GM19043 (cell line): ENCODE results near the gene RAB3IL1.
"Not testable (repeated sequence)": the region's sequence is repeated elsewhere in the genome, so short reads cannot be mapped to it uniquely, and the experiment has no call there.

ENCODE experiments used
- ATAC-seq: cut with Tn5 transposase; IDR thresholded peaks from one replicate; pipeline ENCODE4 v1.9.1; 2021; ENCODE audit warnings: low read depth; ENCODE audit not compliant: unreplicated experiment

RAB3IL1 gene

DNA sequence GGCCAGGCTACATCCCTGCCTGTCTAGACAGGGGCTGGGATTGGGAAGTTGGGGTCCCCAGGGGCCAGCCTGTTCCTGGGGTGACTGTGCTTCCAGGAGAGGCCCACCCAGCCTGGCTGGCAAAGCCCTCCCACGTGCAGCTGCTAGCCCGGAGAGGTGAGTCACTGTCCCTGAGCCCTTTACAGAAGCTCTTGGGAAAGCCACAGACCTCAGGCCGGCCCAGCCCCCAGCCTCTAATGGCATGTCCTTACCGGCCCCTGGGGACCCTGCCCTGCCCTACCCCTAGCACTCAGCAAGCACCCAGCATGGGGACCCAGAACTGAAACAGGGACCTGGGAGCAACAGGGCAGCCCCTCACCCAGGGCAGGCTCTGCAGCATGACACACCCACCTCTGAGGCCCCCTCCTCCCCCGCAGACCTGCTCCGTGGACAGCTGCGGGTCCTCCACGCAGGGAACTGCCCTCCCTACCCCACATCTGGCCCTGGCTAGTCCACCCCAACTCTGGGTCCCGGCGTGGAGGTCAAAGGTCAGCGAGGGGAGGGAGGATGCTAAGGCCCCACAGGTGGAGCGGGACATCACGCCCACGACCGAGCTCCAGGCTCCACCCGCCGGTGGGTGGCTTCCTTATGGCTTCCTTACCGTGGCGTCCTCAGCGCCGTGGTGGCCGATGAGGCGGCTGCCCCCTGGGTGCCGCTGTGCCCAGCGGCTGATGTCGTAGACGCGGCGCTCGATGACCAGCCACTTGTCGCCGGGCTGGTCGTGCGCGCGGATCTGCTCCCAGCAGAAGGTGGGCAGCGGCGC, 26.6 kb downstream of the RAB3IL1 start:
- ATAC-seq, result peak; percentile 12

DNA sequence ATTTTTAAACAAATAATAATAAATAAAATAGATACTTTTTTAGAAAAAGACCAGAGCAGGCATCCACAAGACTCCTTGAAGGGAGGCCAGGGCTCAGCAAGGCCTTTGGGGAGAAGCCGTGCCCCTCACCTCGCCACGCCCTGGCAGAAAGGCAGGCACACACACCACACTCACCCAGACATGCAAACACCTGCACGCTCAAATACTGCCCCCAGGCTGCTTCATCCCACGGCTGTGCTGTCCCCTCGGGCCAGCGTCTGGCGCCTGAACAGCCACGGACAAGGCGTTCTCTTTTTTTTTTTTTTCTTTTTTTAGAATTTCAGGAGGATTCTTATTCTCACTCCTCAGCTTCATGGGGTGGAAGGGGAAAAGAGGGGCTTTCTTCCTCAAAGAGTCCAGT, 27.5 kb downstream of the RAB3IL1 start:
- no peak for ATAC-seq

DNA sequence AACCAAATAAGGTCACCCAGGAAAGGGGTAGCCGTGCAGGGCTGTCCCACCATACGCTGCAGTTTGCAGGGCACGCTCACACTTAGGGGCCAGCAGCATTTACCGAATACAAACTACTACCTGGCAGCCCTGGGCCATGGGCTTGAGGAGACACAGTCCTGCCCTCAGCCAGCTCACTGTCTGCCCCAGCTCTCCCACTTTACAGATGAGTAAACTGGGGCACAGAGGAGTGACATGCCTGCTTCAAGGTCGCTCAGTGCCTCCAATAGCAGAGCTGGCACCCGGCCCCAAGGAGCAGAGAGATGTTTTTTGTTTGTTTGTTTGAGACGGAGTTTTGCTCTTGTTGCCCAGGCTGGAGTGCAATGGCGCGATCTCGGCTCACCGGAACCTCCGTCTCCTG, 28.8 kb downstream of the RAB3IL1 start:
- no peak for ATAC-seq

DNA sequence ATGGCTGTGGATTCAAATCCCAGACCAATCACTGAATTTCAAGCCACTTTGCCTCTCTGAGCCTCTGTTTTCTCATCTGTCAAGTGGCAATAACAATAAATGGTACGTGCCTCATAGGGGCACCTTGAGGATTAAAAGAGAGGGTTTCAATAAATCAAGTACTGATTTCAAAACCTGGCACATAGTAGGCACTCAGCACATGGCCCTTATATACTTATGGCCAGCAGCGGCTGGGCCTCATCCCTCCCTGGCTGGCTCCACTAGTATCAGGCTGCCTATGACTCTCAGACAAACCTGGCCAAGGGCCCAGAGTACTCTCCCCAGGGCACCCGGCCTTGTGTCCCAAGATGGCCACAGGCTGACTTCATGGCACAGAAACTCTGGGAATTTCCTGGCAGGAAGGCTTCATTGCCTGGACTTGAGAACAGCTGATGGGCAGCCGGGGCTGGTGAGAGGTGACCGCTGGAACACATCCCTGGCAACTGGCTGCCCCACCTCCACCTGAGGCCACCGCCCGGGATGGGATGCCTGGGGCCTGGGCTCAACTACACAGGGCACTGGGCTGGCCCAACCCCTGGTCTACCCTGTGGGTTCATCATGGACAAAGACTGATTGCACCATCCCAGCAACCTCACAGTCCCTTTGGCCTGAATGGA, 29.4 kb downstream of the RAB3IL1 start:
- ATAC-seq, result no peak

DNA sequence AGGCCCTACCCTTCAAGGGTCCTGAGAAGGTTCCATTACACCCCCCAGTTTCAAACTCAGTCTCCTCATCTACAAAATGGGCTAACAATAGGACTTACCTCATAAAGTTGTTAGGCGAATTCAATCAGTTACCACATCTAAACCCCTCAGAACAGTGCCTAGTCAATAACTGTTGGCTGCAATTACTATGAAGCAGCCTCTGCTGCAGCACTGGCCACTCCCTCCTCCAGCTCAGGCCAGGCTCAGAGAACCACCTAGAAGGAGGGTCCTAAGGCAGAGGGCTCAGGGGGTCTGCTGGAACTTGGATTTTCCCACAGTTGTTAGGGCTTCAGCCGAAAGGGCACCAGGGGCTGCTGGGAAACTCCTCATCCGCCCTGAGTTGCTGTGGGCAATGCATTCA, 30.7 kb downstream of the RAB3IL1 start:
- no peak for ATAC-seq

DNA sequence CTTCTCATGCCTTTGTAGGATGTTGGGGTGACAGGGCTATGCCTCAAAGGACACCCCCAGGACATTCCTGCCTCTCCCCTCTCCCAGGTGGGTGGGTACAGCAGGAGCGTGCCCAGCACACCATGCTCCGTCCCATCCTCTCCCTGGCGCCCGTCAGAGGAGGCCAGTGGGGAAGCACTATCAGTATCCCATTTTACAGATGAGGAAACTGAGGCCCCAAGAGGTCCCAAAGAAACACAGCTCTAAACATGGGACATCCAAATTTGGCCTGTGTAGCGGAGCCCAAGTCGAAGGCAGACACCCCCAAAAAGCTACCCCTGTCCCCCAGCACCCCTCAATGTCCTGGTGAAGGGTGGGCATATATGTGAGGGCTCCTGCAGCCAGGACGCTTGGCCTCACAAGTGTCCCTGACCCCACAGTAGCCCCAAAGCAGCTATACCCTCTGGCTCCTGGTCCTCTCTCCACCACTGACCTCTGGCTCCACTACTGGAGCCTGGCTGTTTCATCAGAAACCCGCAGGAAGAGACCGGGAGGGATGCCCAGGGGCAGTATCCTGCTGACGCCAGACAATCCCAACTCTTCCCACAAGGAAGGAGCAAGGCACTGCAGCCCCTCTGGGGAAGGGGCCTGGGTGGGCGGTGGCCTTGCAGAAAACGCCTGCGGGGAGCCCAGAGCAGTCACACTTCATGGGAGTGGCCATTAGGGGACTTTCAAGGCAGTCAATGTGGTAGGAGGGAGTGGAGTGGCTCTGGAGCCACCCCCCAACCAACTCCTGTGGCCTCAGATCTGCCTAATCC, 31.4 kb downstream of the RAB3IL1 start:
- ATAC-seq, result no peak

DNA sequence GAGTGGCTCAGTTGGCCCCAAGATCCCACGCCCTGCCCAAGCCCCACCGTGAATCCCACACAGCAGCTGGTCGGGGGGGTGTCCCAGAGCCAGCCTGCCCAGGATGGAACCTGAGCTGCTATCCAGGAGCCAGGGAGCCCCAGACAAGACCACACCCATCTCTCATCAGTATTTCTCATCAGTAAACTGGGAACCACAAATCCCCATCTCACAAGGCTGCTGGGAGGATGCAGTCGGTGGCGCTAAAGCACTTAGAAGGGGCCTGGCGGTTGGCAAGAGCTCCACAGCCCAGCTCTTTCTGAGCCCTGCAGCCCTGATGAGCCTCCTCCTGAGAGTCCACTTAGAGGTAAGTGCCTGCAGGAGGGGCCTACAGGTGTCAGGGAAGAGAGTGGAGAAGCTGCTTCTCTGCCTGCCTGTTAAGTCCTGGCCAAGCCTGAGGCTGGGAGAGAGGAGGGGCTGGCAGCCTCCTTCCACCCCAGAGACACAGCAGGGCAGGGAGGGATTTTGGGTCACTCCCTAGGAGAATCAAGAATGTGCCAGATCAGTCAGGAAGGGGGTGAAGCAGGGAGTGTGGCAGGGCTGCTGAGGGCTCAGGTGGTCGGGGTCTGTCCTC, 32.1 kb downstream of the RAB3IL1 start:
- no peak for ATAC-seq

DNA sequence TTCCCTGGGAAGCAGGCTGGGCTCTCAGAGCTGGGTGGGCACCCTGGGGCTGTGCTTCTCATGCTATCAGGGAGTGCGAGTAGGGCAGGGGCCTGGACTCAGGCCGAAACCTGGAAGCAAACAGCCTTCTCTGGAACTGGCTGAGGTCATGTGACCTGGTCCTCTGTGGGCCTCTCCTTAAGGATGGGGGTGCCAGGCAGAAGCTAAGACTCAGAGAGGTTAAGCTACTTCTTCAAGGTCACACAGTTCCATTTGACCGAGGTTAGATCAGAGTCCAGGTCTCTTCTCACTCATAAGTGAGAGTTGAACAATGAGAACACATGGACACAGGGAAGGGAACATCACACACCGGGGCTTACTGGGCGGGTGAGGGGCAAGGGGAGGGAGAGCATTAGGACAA, 33.4 kb downstream of the RAB3IL1 start:
- no peak for ATAC-seq

DNA sequence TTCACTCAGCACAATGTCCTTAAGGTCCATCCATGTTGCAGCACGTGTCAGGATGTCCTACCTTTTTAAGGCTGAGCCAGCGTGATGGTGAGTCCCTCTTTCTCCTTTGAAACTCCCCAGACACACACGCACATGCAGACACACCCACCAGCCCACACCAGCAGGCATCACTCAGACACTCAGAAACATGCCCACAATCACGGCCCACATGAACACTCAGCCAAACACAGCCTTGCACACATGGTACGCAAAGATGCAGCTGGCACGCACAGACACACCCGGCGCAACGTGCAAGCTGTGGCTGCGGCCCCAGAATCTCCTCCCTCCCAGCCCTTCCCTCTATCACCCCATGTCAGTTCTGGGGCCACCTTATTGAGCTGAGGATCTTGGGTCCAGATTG, 34.0 kb downstream of the RAB3IL1 start:
- ATAC-seq, result no peak

DNA sequence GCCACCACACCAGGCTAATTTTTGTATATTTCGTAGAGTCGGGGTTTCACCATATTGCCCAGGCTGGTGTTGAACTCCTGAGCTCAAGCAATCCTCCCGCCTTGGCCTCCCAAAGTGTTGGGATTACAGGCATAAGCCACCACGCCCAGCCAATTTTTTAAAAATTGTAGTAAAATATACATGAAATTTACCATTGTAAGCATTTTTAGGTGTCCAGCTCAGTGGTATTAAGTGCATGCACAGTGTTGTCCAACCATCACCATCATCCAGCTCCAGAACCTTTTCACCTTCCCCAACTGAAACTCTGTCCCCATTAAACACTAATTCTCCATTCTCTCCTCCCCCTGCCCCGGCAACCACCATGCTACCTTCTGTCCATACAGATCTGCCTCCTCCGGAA, 34.5 kb downstream of the RAB3IL1 start:
- ATAC-seq, result no peak

DNA sequence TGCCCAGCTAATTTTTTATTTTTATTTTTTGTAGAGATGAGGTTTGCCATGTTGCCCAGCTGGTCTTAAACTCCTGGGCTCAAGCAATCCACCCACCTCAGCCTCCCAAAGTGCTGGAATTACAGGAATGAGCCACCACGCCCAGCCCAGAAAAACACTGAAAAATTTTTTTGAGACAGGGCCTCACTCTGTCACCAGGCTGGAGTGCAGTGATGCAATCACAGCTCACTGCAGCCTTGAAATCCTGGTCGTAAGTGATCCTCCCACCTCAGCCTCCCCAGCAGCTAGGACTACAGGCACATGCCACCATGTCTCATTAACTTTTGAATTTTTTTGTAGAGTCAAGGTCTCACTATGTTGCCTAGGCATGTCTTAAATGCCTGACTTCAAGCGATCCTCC, 35.1 kb downstream of the RAB3IL1 start:
- not testable (repeated sequence) for ATAC-seq

DNA sequence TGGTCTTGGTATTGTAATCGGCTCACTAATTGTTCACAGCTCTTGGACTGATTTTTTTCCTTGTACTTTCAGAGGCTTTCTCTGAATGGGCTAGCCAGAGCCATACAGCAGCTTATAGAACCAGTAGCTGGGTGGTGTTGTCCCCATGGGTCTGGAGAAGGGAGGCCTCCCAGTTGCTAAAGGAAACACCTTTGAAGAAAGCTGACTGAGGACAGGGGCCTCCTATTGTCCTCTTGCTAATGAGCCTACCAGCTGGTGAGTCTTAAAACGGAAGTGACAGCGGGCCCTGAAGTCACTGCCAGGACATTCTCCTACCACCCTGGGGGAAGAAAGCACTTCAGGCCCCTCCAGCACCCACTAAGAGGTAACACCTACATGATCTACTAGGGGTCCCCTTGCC, 36.0 kb downstream of the RAB3IL1 start:
- no peak for ATAC-seq

DNA sequence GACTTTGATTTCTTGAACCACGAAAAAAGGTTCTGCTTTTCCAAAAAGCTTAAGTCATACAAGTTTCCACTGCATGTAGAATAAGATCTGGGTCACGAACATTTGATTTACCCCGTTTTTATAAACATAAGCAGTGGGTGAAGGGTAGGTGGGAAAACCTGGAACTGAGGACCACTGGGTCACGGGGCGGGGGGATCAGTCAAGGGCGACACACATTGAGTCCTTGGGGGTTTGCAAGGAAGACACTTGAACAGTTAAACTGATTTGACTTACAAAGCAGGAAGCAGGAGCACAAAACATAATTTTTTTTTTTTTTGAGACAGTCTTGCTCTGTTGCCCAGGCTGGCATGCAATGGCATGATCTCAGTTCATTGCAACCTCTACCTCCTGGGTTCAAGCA, 36.9 kb downstream of the RAB3IL1 start:
- no peak for ATAC-seq

DNA sequence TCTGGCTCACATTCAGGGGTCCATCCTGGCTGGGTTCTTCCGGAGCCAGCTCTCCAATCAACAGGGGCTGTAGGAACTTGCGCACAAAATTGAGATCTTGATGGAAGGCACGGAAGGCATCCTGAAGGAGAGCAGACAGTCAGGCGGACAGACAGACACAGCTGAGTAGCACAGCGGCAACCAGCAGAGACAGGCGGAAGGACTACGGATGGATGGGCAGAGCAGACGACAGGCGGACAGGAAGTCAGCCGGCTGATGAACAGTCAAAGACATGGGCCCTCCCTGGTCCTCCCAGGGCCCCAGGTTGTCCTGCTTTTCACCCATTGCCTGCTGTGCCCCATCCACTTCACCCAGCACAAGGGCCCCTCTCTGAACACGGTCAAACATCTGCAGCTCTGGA, 37.3 kb downstream of the RAB3IL1 start:
- no peak for ATAC-seq

DNA sequence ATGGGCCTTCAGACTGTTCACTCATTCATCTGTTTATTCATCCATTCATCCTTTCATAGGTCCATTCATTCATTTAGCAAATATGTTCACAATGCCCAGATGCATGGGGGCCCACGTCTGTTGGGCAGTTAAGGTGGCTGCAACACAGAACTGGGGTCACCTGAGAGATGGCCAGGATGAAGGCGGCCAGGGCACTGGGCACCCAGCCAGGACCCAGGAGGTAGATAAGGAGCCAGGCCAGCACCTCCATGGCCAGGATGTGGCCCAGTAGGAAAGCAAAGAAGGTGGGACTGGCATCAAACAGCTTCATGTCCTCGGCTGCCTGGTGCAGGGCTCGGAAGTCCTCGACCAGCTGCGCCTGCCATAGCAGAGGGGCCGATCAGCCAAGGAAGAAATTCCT, 38.2 kb downstream of the RAB3IL1 start:
- no peak for ATAC-seq

DNA sequence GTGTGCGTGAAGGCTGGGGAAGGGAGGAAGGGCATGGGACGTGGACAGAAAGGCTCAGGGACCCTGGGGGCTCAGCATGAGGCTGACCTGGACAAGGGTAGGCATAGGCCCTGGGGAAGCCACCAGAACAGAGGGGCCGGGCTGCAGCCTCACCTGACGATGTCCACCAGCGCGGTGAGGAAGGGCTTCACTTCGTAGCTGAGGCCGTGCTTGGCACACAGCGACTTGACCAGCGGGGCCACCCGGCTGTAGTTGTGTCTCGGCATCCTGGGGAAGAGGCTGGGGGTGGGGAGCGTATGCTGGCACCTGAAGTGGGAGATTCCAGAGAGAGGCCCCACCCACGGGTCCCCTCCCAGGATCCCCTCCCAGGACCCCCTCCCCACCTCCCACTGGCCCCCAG, 41.7 kb downstream of the RAB3IL1 start:
- no peak for ATAC-seq

DNA sequence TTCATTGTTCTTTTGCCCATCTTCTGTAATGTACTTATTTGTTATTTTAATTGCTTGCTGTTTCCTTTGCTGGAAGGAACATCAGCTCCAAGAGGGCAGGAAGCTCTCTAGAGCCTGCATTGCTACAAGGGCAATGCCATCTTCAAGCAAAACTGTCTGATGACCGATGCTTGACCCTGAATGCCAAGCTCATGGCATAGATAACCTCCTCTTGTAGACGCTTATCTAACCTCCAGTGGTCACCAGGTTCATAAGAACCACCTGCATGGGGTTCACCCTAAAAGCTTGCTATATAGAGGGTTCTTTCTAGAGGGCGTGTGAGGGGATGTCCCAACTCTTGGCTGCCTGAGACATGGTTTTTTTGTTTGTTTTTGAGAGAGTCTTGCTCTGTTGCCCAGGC, 42.5 kb downstream of the RAB3IL1 start:
- no peak for ATAC-seq

DNA sequence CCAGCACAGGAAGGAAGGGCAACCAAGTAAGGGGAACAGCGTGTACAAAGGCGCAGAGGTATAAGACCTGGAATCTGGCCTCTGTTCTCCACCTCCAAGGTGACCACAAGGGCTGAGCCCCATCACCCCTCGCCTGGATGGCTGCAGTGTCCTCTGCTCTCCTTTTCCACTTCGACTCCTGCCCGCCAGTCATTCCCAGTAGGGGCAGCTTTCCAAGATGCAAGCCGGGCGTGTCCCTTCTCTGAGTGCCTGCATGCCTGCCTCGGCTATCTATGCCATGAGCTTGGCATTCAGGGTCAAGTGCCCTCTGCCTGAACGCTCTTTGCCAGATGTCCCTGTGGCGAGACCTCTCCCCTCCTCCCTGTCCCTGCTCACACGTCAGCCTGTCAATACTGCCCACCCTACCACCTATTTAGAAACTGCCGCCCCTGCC, 43.0 kb downstream of the RAB3IL1 start:
- ATAC-seq, result no peak

DNA sequence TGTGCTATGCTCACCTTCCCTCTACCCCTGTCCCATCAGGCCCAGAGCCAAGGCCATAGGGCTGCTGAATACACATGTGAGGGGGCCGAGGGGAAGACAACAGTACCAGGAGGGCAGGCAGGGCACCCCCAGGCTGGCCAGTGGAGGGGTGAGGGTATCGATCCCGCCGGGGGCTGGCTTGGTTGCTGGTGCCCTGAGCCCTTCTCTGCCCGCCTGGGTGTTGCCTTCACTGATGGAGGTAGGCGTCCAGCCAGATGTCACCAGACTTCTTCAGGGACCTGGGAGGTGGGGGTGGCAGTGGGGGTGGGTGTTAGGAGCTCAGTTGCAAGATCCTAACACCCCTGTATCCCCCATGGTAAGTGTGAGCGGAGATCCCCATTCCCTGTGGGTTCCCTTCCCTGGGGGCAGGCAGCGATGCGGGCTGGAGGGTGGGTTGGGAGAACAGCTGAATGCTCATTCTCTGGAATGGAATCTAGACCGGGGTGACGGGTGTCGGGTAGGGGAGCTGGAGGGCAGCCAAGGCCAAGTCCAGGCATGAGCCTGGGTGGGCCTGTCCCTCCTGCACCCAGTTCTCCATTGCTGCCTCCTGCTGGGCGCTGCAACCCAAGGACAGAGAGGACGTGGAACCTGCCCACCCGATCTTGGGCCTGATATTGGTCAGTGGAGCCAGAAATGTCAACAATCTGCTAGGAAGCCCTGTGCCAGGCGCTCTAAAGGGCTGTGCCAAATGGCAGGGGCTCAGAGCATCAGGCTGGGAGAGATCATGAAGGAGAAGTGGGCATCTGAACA, 43.6 kb downstream of the RAB3IL1 start:
- no peak for ATAC-seq

DNA sequence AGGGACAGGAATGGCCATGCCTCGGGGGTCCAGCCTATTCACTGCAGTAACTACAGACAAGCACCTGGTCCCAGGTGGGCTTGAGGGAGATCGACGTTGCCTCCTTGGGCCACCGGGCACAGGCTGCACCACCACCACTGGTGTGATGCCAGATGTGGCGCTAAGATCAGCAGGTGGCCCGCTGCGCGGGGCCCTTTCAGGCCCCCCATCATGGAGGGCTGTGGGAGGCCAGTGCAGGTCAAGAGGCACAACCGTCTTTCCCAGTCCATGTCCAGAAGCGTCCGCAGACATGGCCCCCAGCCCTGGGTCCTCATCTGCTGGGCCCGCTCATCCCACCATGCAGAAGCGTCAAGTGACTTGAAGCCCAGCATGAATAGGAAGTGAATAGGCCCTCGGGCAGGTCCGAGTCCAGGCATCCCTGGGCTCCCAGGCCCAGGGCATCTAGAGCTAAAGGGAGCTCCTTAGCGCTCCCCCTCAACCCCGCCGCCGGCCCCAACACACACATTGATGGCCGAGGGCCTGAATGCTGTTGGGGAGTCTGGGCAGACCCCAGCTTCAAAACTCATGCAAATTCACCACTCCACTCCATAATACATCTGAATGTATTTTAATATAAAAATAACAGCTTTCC, 44.3 kb downstream of the RAB3IL1 start:
- ATAC-seq, result no peak
